NT2/D1 (cell line): ENCODE results near the gene SLC44A3.

ENCODE experiments used
- DNase-seq: peaks from one replicate; pipeline ENCODE4 v3.0.0-alpha.2; 2011; ENCODE audit warnings: low read depth, low spot score
- H3K27me3 ChIP-seq: 2 replicates; pipeline ENCODE4 v1.6.0; 2011; ENCODE audit warnings: mild to moderate bottlenecking; ENCODE audit not compliant: insufficient read length, insufficient read depth
- H3K36me3 ChIP-seq: 2 replicates; pipeline ENCODE4 v1.6.1; 2011; ENCODE audit warnings: mild to moderate bottlenecking, low read length, mixed read lengths; ENCODE audit not compliant: insufficient read depth, insufficient read length
- H3K4me1 ChIP-seq: 2 replicates; pipeline ENCODE4 v1.5.1; 2011; ENCODE audit not compliant: insufficient read depth, insufficient read length
- H3K4me3 ChIP-seq: 2 replicates; pipeline ENCODE4 v1.5.1; 2011; ENCODE audit warnings: low read depth; ENCODE audit not compliant: insufficient read length
- H3K9ac ChIP-seq: 2 replicates; pipeline ENCODE4 v1.6.0; 2011; ENCODE audit warnings: low read depth; ENCODE audit not compliant: insufficient read length
- H3K9me3 ChIP-seq: 2 replicates; pipeline ENCODE4 v1.5.1; 2011; ENCODE audit warnings: mild to moderate bottlenecking, low read length; ENCODE audit not compliant: insufficient read depth
- SUZ12 ChIP-seq: IDR thresholded peaks from 2 replicates; pipeline ENCODE4 v1.6.1; 2011; ENCODE audit not compliant: insufficient read length, insufficient read depth; ENCODE audit errors: extremely low read depth
- YY1 ChIP-seq: IDR thresholded peaks from 2 replicates; pipeline ENCODE4 v1.6.1; 2011; ENCODE audit not compliant: insufficient read length, insufficient read depth
- ZNF274 ChIP-seq: IDR thresholded peaks from 2 replicates; pipeline ENCODE4 v1.6.1; 2011; ENCODE audit warnings: mild to moderate bottlenecking, low read depth, low read length

The SLC44A3 gene

GRCh38 chr1:94801919-94802546, 18.1 kb upstream of the SLC44A3 start:
- H3K4me3 ChIP-seq = no peak overlapping the region
- TF ChIP-seq YY1 = no peak
- no peak for TF ChIP-seq SUZ12
- no peak for TF ChIP-seq ZNF274
- peak; percentile 66 for DNase-seq
- H3K4me1 ChIP-seq = peaks cover 7% of the 10 kb centered on the region
- no peaks in the 10 kb centered on the region for H3K27me3 ChIP-seq
- H3K9me3 ChIP-seq = no peaks in the 10 kb centered on the region
- H3K9ac ChIP-seq = no peak overlapping the region
- H3K36me3 ChIP-seq = no peaks in the 10 kb centered on the region

- no peak for TF ChIP-seq YY1
- no peak for TF ChIP-seq SUZ12
- no peak for TF ChIP-seq ZNF274
- no peaks in the 10 kb centered on the region for H3K9me3 ChIP-seq
- H3K4me3 ChIP-seq = no peak overlapping the region
- H3K36me3 ChIP-seq = no peaks in the 10 kb centered on the region
- H3K4me1 ChIP-seq = peaks cover 7% of the 10 kb centered on the region
- no peaks in the 10 kb centered on the region for H3K27me3 ChIP-seq
- no peak for DNase-seq
- H3K9ac ChIP-seq = no peak overlapping the region
Measured at GRCh38 chr1:94803106-94803505, 17.1 kb upstream of the SLC44A3 start.

- no peak for TF ChIP-seq SUZ12
- TF ChIP-seq ZNF274 = no peak
- no peak for TF ChIP-seq YY1
- Histone ChIP-seq H3K4me3 (no peak overlapping the region), H3K9me3 (no peaks in the 10 kb centered on the region), H3K27me3 (no peaks in the 10 kb centered on the region), H3K36me3 (no peaks in the 10 kb centered on the region), H3K9ac (no peak overlapping the region), H3K4me1 (peaks cover 7% of the 10 kb centered on the region)
- DNase-seq = no peak
Measured at GRCh38 chr1:94803517-94804441, 16.4 kb upstream of the SLC44A3 start.

GRCh38 chr1:94804442-94804837, 15.7 kb upstream of the SLC44A3 start:
- Histone ChIP-seq H3K36me3 (no peaks in the 10 kb centered on the region), H3K9me3 (no peaks in the 10 kb centered on the region), H3K27me3 (no peaks in the 10 kb centered on the region), H3K4me1 (peaks cover 7% of the 10 kb centered on the region), H3K4me3 (no peak overlapping the region), H3K9ac (no peak overlapping the region)
- no peak for TF ChIP-seq SUZ12
- TF ChIP-seq YY1 = no peak
- TF ChIP-seq ZNF274 = no peak
- no peak for DNase-seq

- no peak overlapping the region for H3K4me3 ChIP-seq
- H3K27me3 ChIP-seq = no peaks in the 10 kb centered on the region
- no peaks in the 10 kb centered on the region for H3K9me3 ChIP-seq
- no peaks in the 10 kb centered on the region for H3K36me3 ChIP-seq
- H3K9ac ChIP-seq = no peak overlapping the region
- peak; percentile 44 for DNase-seq
- H3K4me1 ChIP-seq = peaks cover 7% of the 10 kb centered on the region
- no peak for TF ChIP-seq SUZ12
- no peak for TF ChIP-seq YY1
- TF ChIP-seq ZNF274 = no peak
Measured at GRCh38 chr1:94805912-94806311, 14.2 kb upstream of the SLC44A3 start.

- Histone ChIP-seq H3K4me3 (no peak overlapping the region), H3K4me1 (peaks cover 7% of the 10 kb centered on the region), H3K27me3 (no peaks in the 10 kb centered on the region), H3K36me3 (no peaks in the 10 kb centered on the region), H3K9ac (no peak overlapping the region), H3K9me3 (no peaks in the 10 kb centered on the region)
- no peak for TF ChIP-seq ZNF274
- TF ChIP-seq SUZ12 = no peak
- no peak for TF ChIP-seq YY1
- no peak for DNase-seq
Measured at GRCh38 chr1:94806441-94806871, 13.7 kb upstream of the SLC44A3 start.

GRCh38 chr1:94807742-94808491, 12.2 kb upstream of the SLC44A3 start:
- H3K9ac ChIP-seq = no peak overlapping the region
- no peaks in the 10 kb centered on the region for H3K36me3 ChIP-seq
- no peak for TF ChIP-seq SUZ12
- DNase-seq = no peak
- H3K27me3 ChIP-seq = no peaks in the 10 kb centered on the region
- H3K4me3 ChIP-seq = no peak overlapping the region
- H3K4me1 ChIP-seq = peaks cover 4% of the 10 kb centered on the region
- H3K9me3 ChIP-seq = peaks cover 6% of the 10 kb centered on the region
